Mesenchymal stem cell (in vitro differentiated cells and primary cell): Measurements from ENCODE around the gene WAC.

ENCODE experiments used
- DNase-seq: peaks from one replicate; pipeline ENCODE4 v3.0.0-alpha.2; 2013
- H2AFZ ChIP-seq: one replicate; pipeline ENCODE4 v1.6.1; 2013; ENCODE audit warnings: low read depth, mild to moderate bottlenecking, control low read depth, inconsistent platforms, low read length, moderate library complexity
- H2AK5ac ChIP-seq: 2 replicates; pipeline ENCODE4 v1.6.1; 2013; ENCODE audit warnings: low read length, moderate library complexity, mild to moderate bottlenecking, inconsistent platforms; ENCODE audit not compliant: severe bottlenecking
- H2BK120ac ChIP-seq: one replicate; pipeline ENCODE4 v1.6.1; 2013; ENCODE audit warnings: low read depth, mild to moderate bottlenecking, inconsistent platforms, low read length, moderate library complexity
- H2BK12ac ChIP-seq, 2 experiments: one replicate each; pipeline ENCODE4 v1.6.1; 2013; ENCODE audit warnings: inconsistent platforms in 2 of 2, low read length in 2 of 2, mild to moderate bottlenecking in 2 of 2, moderate library complexity in 2 of 2, control low read depth in 1 of 2
- H2BK15ac ChIP-seq: one replicate; pipeline ENCODE4 v1.6.1; 2013; ENCODE audit warnings: mild to moderate bottlenecking, low read depth, inconsistent platforms; ENCODE audit not compliant: poor library complexity, severe bottlenecking
- H2BK5ac ChIP-seq: 2 replicates; pipeline ENCODE4 v1.6.1; 2013; ENCODE audit warnings: low read depth, mild to moderate bottlenecking, low read length, control low read depth, inconsistent platforms; ENCODE audit not compliant: poor library complexity, severe bottlenecking
- H3K14ac ChIP-seq, 2 experiments: one replicate each; pipeline ENCODE4 v1.6.1; 2013; ENCODE audit warnings: inconsistent platforms in 2 of 2, low read length in 2 of 2, control low read depth in 1 of 2, mild to moderate bottlenecking in 1 of 2, moderate library complexity in 1 of 2
- H3K18ac ChIP-seq, 2 experiments: one replicate each; pipeline ENCODE4 v1.6.1; 2013; ENCODE audit warnings: inconsistent platforms in 2 of 2, low read length in 2 of 2, control low read depth in 1 of 2, low read depth in 1 of 2, mild to moderate bottlenecking in 1 of 2
- H3K23ac ChIP-seq, 2 experiments: one replicate each; pipeline ENCODE4 v1.6.1; 2013; ENCODE audit warnings: inconsistent platforms in 2 of 2, low read length in 2 of 2, mild to moderate bottlenecking in 2 of 2, moderate library complexity in 2 of 2, control low read depth in 1 of 2
- H3K27ac ChIP-seq: 2 replicates; pipeline ENCODE4 v1.5.1; 2013; ENCODE audit warnings: mild to moderate bottlenecking, moderate library complexity, low read length, control low read depth, inconsistent platforms; ENCODE audit not compliant: poor library complexity, severe bottlenecking
- H3K27me3 ChIP-seq, 2 experiments: 2 replicates each; pipeline versions ENCODE4 v1.6.1 to v1.7.0; 2013; ENCODE audit warnings: low read length in 2 of 2, mild to moderate bottlenecking in 2 of 2, moderate library complexity in 2 of 2, control low read depth in 1 of 2, inconsistent platforms in 1 of 2; ENCODE audit not compliant: control insufficient read depth in 1 of 2, insufficient read depth in 1 of 2
- H3K36me3 ChIP-seq, 2 experiments: 2 replicates each; pipeline versions ENCODE4 v1.6.1 to v1.7.0; 2013; ENCODE audit warnings: low read length in 2 of 2, control low read depth in 1 of 2, inconsistent platforms in 1 of 2, low read depth in 1 of 2, mild to moderate bottlenecking in 1 of 2; ENCODE audit not compliant: insufficient read depth in 2 of 2, control insufficient read depth in 1 of 2
- H3K4ac ChIP-seq, 2 experiments: one replicate each; pipeline ENCODE4 v1.6.1; 2013; ENCODE audit warnings: inconsistent platforms in 2 of 2, low read length in 2 of 2, mild to moderate bottlenecking in 2 of 2, moderate library complexity in 2 of 2, control low read depth in 1 of 2, low read depth in 1 of 2
- H3K4me1 ChIP-seq: 2 replicates; pipeline ENCODE4 v1.6.1; 2013; ENCODE audit warnings: low read depth, low read length, control low read depth; ENCODE audit not compliant: control insufficient read depth, insufficient read depth
- H3K4me2 ChIP-seq: 2 replicates; pipeline ENCODE4 v1.6.1; 2013; ENCODE audit warnings: low read length, mild to moderate bottlenecking, inconsistent platforms; ENCODE audit not compliant: poor library complexity, severe bottlenecking
- H3K4me3 ChIP-seq, 2 experiments: 2 replicates each; pipeline versions ENCODE4 v1.5.1 to v1.7.0; 2013; ENCODE audit warnings: low read length in 2 of 2, mild to moderate bottlenecking in 2 of 2, control low read depth in 1 of 2, low read depth in 1 of 2; ENCODE audit not compliant: insufficient read depth in 1 of 2
- H3K79me1 ChIP-seq: replicated peaks from 2 replicates; pipeline ENCODE4 v1.6.1; 2013; ENCODE audit warnings: mild to moderate bottlenecking, control low read depth, low read length, inconsistent platforms; ENCODE audit not compliant: poor library complexity, severe bottlenecking
- H3K9ac ChIP-seq: 2 replicates; pipeline ENCODE4 v1.7.0; 2013; ENCODE audit warnings: mild to moderate bottlenecking, low read length, moderate library complexity
- H3K9me3 ChIP-seq: 2 replicates; pipeline ENCODE4 v1.7.0; 2013; ENCODE audit warnings: mild to moderate bottlenecking, low read length; ENCODE audit not compliant: control insufficient read depth
- H4K8ac ChIP-seq: one replicate; pipeline ENCODE4 v1.6.1; 2013; ENCODE audit warnings: inconsistent platforms, mild to moderate bottlenecking, low read length, moderate library complexity
- H4K91ac ChIP-seq: one replicate; pipeline ENCODE4 v1.6.1; 2013; ENCODE audit warnings: mild to moderate bottlenecking, low read length, inconsistent platforms
- WGBS: methylation state at CpG from one replicate; pipeline ENCODE4 v1.1.7; 2013; ENCODE audit warnings: mixed read lengths; 5-methylcytosine and 5-hydroxymethylcytosine counted together

Gene WAC

GRCh38 chr10:28552775-28553174 is 19.9 kb downstream of the WAC start:
- Histone ChIP-seq H3K18ac (no peak overlapping the region), H3K23ac (no peak overlapping the region), H3K4me3 (no peak overlapping the region), H3K79me1 (no peaks in the 10 kb centered on the region), H2BK15ac (no peak overlapping the region), H3K27ac (no peak overlapping the region), H3K4me2 (no peak overlapping the region), H2AFZ (no peak overlapping the region), H2AK5ac (no peak overlapping the region), H3K27me3 (no peaks in the 10 kb centered on the region), H3K9ac (peak overlapping the region; percentile 26), H3K4ac (no peak overlapping the region), H3K9me3 (no peaks in the 10 kb centered on the region), H4K91ac (no peak overlapping the region), H3K4me1 (peaks cover 6% of the 10 kb centered on the region), H2BK5ac (no peak overlapping the region), H2BK120ac (no peak overlapping the region), H3K36me3 (peaks cover 13 to 80% of the 10 kb centered on the region in 2 experiments), H3K14ac (no peak overlapping the region), H4K8ac (no peak overlapping the region), H2BK12ac (no peak overlapping the region)
- 95% methylated on average over 2 of the region's 4 CpGs for WGBS
- no peak for DNase-seq

GRCh38 chr10:28554009-28554408 is 21.1 kb downstream of the WAC start:
- H3K9me3 ChIP-seq = no peaks in the 10 kb centered on the region
- WGBS = 95% methylated on average over 4 of the region's 6 CpGs

GRCh38 chr10:28554952-28555351 is 22.0 kb downstream of the WAC start:
- no peak overlapping the region for H2AFZ ChIP-seq
- no peak overlapping the region for H3K4me3 ChIP-seq
- H2BK12ac ChIP-seq = no peak overlapping the region
- peaks cover 7% of the 10 kb centered on the region for H3K4me1 ChIP-seq
- no peaks in the 10 kb centered on the region for H3K79me1 ChIP-seq
- no peak overlapping the region for H3K23ac ChIP-seq
- no peak overlapping the region for H4K91ac ChIP-seq
- no peaks in the 10 kb centered on the region for H3K27me3 ChIP-seq
- H3K27ac ChIP-seq = peak overlapping the region; percentile 28
- no peak overlapping the region for H4K8ac ChIP-seq
- no peak overlapping the region for H3K9ac ChIP-seq
- H2AK5ac ChIP-seq = no peak overlapping the region
- H3K9me3 ChIP-seq = no peaks in the 10 kb centered on the region
- H3K4me2 ChIP-seq = no peak overlapping the region
- WGBS = 87% methylated on average over 2 of the region's 3 CpGs
- no peak overlapping the region for H3K14ac ChIP-seq
- H2BK5ac ChIP-seq = no peak overlapping the region
- H3K36me3 ChIP-seq = peaks cover 10 to 80% of the 10 kb centered on the region in 2 experiments
- no peak overlapping the region for H3K4ac ChIP-seq
- DNase-seq = no peak
- H2BK15ac ChIP-seq = no peak overlapping the region
- no peak overlapping the region for H2BK120ac ChIP-seq
- H3K18ac ChIP-seq = no peak overlapping the region

More at GRCh38 chr10:28554009-28554408, 21.1 kb downstream of the WAC start:
- peaks cover 13 to 80% of the 10 kb centered on the region in 2 experiments for H3K36me3 ChIP-seq
- H2BK15ac ChIP-seq = no peak overlapping the region
- no peak overlapping the region for H2BK12ac ChIP-seq
- no peak overlapping the region for H3K4me3 ChIP-seq
- H3K23ac ChIP-seq = no peak overlapping the region
- H2BK5ac ChIP-seq = no peak overlapping the region
- H3K27ac ChIP-seq = no peak overlapping the region
- no peak overlapping the region for H2AFZ ChIP-seq
- no peak overlapping the region for H2BK120ac ChIP-seq
- H3K9ac ChIP-seq = no peak overlapping the region
- peaks cover 6% of the 10 kb centered on the region for H3K4me1 ChIP-seq
- H3K4me2 ChIP-seq = no peak overlapping the region
- no peak overlapping the region for H3K4ac ChIP-seq
- no peak for DNase-seq
- no peak overlapping the region for H3K14ac ChIP-seq
- H3K18ac ChIP-seq = no peak overlapping the region
- H4K8ac ChIP-seq = no peak overlapping the region
- no peak overlapping the region for H4K91ac ChIP-seq
- no peaks in the 10 kb centered on the region for H3K79me1 ChIP-seq
- H2AK5ac ChIP-seq = no peak overlapping the region
- H3K27me3 ChIP-seq = no peaks in the 10 kb centered on the region

- H2BK12ac ChIP-seq = no peak overlapping the region
- peaks cover 10% of the 10 kb centered on the region for H3K4me1 ChIP-seq
- H3K23ac ChIP-seq = no peak overlapping the region
- H3K14ac ChIP-seq = no peak overlapping the region
- H3K9me3 ChIP-seq = no peaks in the 10 kb centered on the region
- H3K36me3 ChIP-seq = peaks cover 13 to 76% of the 10 kb centered on the region in 2 experiments
- H4K91ac ChIP-seq = no peak overlapping the region
- H3K9ac ChIP-seq = no peak overlapping the region
- H2BK120ac ChIP-seq = no peak overlapping the region
- no peak overlapping the region for H3K18ac ChIP-seq
- H3K4me2 ChIP-seq = no peak overlapping the region
- no peaks in the 10 kb centered on the region for H3K79me1 ChIP-seq
- no peak overlapping the region for H3K4ac ChIP-seq
- H3K27me3 ChIP-seq = no peaks in the 10 kb centered on the region
- H2BK15ac ChIP-seq = no peak overlapping the region
- 100% methylated on average over 2 of the region's 2 CpGs for WGBS
- no peak overlapping the region for H2AK5ac ChIP-seq
- DNase-seq = no peak
- H4K8ac ChIP-seq = no peak overlapping the region
- peak overlapping the region; percentile 28 for H3K27ac ChIP-seq
- H2AFZ ChIP-seq = no peak overlapping the region
- H2BK5ac ChIP-seq = no peak overlapping the region
- no peak overlapping the region for H3K4me3 ChIP-seq
Observed at GRCh38 chr10:28555358-28555757, 22.4 kb downstream of the WAC start.
